AG09319 (cell line): Measurements from ENCODE around the gene ABCC9.

Source experiments
- DNase-seq: peaks from one replicate; pipeline ENCODE4 v3.0.0-alpha.2; 2010; ENCODE audit warnings: low read depth; ENCODE audit errors: extremely low read depth
- TF ChIP-seq, protein P1 (sequence below): IDR thresholded peaks from 2 replicates; pipeline ENCODE4 v1.5.1; 2011; ENCODE audit warnings: low read depth, mild to moderate bottlenecking, inconsistent platforms, low read length, moderate library complexity

The ABCC9 gene

DNA sequence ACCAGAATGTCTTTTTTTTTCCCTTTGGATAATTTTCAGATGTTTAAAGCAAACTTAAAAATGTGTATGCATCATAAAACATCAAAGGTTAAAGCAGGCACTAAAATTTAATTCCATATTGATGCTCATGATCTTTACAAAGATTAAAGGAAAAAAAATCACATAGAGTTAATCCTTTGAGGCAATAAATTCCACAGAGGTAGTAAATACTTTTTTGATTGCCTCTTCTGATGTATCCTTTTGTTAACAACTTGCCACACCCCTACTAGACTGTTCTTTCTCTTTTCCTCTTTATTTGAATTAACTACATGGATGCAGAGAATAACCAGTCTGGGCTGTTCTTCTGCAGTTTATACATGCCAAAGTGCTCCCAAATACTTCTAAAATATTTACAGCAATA lies 121.5 kb downstream of the ABCC9 start:
- DNase-seq, result no peak
- TF ChIP-seq, protein P1, sequence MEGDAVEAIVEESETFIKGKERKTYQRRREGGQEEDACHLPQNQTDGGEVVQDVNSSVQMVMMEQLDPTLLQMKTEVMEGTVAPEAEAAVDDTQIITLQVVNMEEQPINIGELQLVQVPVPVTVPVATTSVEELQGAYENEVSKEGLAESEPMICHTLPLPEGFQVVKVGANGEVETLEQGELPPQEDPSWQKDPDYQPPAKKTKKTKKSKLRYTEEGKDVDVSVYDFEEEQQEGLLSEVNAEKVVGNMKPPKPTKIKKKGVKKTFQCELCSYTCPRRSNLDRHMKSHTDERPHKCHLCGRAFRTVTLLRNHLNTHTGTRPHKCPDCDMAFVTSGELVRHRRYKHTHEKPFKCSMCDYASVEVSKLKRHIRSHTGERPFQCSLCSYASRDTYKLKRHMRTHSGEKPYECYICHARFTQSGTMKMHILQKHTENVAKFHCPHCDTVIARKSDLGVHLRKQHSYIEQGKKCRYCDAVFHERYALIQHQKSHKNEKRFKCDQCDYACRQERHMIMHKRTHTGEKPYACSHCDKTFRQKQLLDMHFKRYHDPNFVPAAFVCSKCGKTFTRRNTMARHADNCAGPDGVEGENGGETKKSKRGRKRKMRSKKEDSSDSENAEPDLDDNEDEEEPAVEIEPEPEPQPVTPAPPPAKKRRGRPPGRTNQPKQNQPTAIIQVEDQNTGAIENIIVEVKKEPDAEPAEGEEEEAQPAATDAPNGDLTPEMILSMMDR, result no peak

DNA sequence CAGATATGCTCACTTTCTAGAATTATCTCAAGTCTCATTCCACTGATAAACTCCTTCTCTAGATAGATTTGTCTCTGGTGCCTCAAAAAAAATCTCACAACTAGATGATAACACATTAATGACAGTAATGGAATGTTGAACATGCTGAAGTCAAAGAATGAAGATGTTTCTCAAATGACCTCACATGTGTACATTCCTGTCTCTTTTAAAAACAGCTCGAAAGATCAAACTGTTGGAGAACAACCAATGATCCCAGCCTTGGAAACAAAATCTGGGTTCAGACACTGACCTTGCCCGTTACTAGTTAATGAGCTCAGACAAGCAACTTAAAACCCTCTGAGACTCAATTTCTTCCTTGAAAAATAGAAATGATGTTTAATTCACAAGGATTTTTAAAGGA lies 122.0 kb downstream of the ABCC9 start:
- TF ChIP-seq, protein P1, result no peak
- no peak for DNase-seq

DNA sequence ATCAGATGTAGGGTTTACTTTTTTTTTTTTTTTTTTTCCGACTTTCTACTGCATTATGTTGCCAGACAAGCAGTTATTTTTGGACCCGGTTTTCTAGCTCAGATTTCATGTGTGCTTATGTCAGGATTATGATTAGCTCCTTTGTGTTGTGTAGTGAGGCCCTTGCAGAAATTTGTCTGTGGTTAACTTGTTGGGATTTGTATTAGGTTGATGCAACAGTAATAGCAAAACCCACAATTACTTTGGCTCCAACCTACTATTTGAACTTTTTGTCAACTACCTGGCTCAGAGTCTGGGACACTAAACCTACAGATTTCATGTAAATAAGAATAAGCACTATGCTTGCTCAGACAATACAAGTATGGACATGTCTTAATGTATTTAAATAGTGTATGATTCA lies 122.6 kb downstream of the ABCC9 start:
- TF ChIP-seq, protein P1, result no peak
- peak; percentile 60 for DNase-seq

DNA sequence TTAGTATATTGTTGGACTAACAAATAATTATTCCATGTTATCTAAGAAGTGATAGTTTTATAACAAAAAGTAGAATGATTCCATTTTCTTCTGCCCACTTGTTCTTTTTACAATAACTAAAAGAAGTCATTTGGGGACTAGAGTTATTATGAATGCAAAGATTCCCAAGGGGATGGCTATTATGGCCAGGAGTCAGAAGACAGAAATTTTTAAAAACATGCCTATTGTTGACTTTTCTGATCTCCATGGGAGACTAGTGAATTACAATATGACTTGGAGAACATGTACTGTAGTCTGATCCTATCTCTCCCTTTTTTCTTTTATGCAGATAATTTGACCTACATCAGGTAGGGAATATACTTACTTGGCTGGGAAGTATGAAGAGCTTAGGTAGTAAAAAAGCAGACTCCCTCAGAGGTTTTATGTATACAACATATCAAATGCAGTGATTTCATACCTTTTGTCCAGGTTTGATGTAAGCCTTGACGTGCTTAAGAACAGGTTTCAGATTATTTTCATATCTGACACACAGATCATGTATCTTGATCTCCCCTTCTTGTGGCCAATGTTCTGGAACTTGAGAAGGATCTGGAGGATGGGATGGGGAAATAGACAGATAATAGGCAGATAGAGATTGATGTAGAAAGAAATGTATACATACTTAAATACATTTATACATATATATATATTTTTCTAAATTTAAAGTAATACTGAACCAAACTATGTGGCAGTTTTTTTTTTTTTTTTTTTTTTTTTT lies 125.7 kb downstream of the ABCC9 start:
- TF ChIP-seq, protein P1, result no peak
- no peak for DNase-seq

DNA sequence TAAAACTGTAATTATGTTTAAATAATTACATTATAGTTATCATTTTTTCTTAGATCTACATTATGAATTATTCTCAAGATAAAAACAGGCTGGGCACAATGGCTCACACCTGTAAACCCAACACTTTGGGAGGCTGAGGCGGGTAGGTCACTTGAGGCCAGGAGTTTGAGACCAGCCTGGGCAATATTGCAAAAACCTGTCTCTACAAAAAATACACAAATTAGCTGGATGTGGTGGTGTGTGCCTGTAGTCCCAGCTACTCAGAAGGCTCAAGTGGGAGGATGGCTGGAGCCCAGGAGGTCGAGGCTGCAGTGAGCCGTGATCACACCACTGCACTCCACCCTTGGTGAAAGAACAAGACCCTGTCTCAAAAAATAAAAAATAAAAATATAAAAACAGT lies 126.4 kb downstream of the ABCC9 start:
- DNase-seq, result no peak
- TF ChIP-seq, protein P1, result no peak

DNA sequence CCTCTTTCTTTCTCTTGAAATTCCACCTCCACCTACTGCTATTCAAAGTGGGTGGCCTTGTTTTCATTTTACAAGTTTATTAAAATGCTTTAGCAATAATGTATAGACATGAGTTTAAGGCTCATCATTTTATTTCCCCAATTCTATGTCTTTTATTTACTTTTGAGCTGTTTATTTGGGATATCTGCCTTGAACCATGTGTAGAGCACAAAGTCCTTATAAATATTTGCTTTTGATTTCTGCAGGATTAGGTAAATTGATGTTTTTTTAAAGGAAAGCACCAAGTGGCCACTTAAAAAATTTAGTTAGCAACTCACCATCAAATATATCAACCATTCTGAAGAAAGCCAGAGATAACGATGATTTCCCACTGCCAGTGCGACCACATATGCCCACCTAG lies 126.9 kb downstream of the ABCC9 start:
- TF ChIP-seq, protein P1, result no peak
- DNase-seq, result no peak

DNA sequence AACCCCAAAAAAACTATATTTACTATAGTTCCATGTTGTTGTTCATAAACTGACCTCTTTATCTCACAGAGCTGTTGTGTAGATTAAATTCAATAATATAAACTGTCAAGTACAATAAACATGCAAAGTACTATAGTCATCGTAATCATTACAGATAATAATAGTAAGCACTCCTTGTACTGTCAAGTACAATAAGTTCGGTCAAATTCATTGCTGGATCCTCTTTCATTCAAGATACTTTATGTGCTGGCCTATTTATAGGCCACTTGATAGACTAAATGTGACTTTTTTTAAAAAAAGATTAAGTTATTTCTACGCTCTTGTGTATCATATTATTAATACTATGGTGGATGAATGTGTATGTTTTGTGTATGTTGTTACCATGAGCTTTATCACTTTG lies 127.5 kb downstream of the ABCC9 start:
- TF ChIP-seq, protein P1, result no peak
- no peak for DNase-seq
